Activated CD8-positive, alpha-beta T cell treated with anti-CD3 and anti-CD28 coated beads, Interleukin-2, amount 10 ng/mL, durations not matched to agents 7 days and 5 days (primary cell): ENCODE measurements around the gene GAB2. TPM values are rescaled to one million over a fixed set of nuclear protein-coding genes. Genes with fewer than 3 reads are reported as not detected.

Experiments
- ATAC-seq: fragments of 150-1000 bp; cut with Tn5 transposase; one replicate; pipeline ENCODE4 v1.10.0; 2021; ENCODE audit warnings: moderate library complexity
- CTCF ChIA-PET: fragments of 350-600 bp; sonication (Branson Sonifier 250); formaldehyde crosslinking; loops from one replicate; lab custom pipeline; 2021; ENCODE audit warnings: antibody characterized with exemption; lab: Charles Lee
- POLR2A ChIA-PET: fragments of 350-600 bp; sonication (Branson Sonifier 250); formaldehyde crosslinking; loops from one replicate; lab custom pipeline; 2021; ENCODE audit warnings: antibody characterized with exemption; lab: Charles Lee
- DNase-seq: peaks from one replicate; pipeline ENCODE4 v3.0.0-alpha.2; 2020
- H3K27ac Mint-ChIP-seq: one replicate; pipeline ENCODE4 v1.8.0; 2021; ENCODE audit warnings: mild to moderate bottlenecking, mixed read lengths
- H3K27me3 Mint-ChIP-seq: one replicate; pipeline ENCODE4 v1.8.0; 2021; ENCODE audit warnings: low read depth, mixed read lengths
- H3K36me3 Mint-ChIP-seq: one replicate; pipeline ENCODE4 v1.8.0; 2021; ENCODE audit warnings: low read depth, mixed read lengths
- H3K4me1 Mint-ChIP-seq: one replicate; pipeline ENCODE4 v1.8.0; 2021; ENCODE audit warnings: low read depth, mixed read lengths
- H3K4me3 Mint-ChIP-seq: one replicate; pipeline ENCODE4 v1.8.0; 2021; ENCODE audit warnings: mild to moderate bottlenecking, mixed read lengths
- H3K9me3 Mint-ChIP-seq: one replicate; pipeline ENCODE4 v1.8.0; 2022; ENCODE audit warnings: mixed read lengths; ENCODE audit not compliant: insufficient read depth
- total RNA-seq, 2 experiments: library from RNA; stranded (reverse); gene quantifications; one replicate each; pipeline ENCODE4 v1.2.3, GENCODE V29; 2021

The GAB2 gene
- total RNA-seq, 2 experiments from 2014 or later, result 7.6 to 9.8 TPM

DNA sequence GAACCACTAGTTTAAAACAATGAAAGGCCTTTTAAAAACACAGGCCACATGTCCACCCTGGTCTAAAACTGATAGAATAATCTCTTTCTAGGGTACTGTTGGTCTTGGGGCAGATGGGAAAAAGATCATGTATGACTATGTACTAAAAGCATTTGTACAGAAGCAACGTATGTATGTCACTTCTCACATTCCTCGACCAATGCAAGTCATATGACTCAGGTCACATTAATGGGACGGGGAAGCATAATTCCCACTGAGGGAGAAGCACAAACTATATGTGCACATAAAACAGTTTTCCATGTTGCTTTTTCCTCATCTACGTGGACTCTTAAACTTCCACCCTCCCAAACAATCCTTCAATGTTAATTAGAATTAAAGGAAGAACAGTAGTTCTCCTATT lies 32.2 kb upstream of the GAB2 start:
- POLR2A ChIA-PET, result no interaction called here
- H3K4me3 Mint-ChIP-seq, result no peak overlapping the region

DNA sequence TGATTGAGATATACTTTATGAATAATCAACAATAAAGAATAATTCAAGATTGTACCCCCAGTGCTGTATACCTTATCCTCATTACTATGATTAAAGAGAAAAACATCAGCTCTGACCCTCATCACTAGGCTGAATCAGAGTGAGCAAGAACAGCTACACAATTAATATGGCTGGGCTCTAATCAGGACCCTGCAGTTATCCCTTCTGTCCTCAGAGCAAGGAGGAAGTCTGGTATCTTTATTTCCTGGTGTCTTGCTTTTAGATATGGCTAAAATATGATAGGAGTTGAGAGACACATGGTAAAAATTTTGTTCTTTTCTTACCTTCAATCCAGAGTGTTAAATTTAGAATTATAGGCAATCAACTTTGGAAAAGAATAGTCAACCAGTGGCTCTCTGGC lies 28.6 kb upstream of the GAB2 start:
- ATAC-seq (no peak), DNase-seq (no peak)
- H3K36me3 Mint-ChIP-seq, result peaks cover 14% of the 10 kb centered on the region
- peaks cover 2% of the 10 kb centered on the region for H3K4me1 Mint-ChIP-seq
- H3K9me3 Mint-ChIP-seq, result no peaks in the 10 kb centered on the region
- H3K4me3 Mint-ChIP-seq, result no peak overlapping the region
- no peak overlapping the region for H3K27ac Mint-ChIP-seq
- ChIA-PET CTCF (interaction anchor here (1.4 kb wide), 1 partner anchor 29 kb away, joined by 3 read pairs; the partner anchor contains the start of gene GAB2), POLR2A (no interaction called here)
- H3K27me3 Mint-ChIP-seq, result no peaks in the 10 kb centered on the region

More for the DNA sequence above, 32.2 kb upstream of the GAB2 start:
- DNase-seq (no peak), ATAC-seq (no peak)
- CTCF ChIA-PET, result interaction anchor here (1.0 kb wide), 1 partner anchor 37 kb away, joined by 4 read pairs; no protein-coding TSS in a partner anchor
- peaks cover 24% of the 10 kb centered on the region for H3K4me1 Mint-ChIP-seq
- peaks cover 3% of the 10 kb centered on the region for H3K36me3 Mint-ChIP-seq
- no peak overlapping the region for H3K27ac Mint-ChIP-seq
- H3K27me3 Mint-ChIP-seq, result no peaks in the 10 kb centered on the region
- no peaks in the 10 kb centered on the region for H3K9me3 Mint-ChIP-seq

DNA sequence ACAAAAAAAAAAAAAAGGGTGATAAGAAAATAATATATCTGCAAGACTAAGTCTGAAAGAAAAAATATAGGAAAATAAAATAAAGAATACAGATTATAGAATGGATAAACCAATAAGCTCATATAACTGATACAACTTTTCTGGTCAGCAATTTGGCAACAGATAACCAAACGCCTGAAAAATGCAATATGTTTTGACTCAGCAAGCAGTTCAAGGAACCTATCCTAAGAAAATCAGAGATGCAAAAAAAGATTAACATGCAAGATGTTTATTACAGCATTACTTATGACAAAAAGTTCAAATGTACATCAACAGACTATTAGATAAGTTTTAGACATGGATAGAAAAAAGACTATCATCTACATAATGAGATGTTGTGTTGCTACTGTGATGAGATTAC lies 27.1 kb upstream of the GAB2 start:
- no peak overlapping the region for H3K27ac Mint-ChIP-seq
- ATAC-seq (no peak), DNase-seq (no peak)
- ChIA-PET POLR2A (no interaction called here), CTCF (interaction anchor here (0.9 to 1.4 kb wide), 3 partner anchors 8 to 120 kb away, joined by 3 read pairs; partner anchors contain the start of gene GAB2)
- peaks cover 19% of the 10 kb centered on the region for H3K36me3 Mint-ChIP-seq
- no peak overlapping the region for H3K4me3 Mint-ChIP-seq
- no peaks in the 10 kb centered on the region for H3K9me3 Mint-ChIP-seq
- H3K27me3 Mint-ChIP-seq, result no peaks in the 10 kb centered on the region
- H3K4me1 Mint-ChIP-seq, result no peaks in the 10 kb centered on the region

DNA sequence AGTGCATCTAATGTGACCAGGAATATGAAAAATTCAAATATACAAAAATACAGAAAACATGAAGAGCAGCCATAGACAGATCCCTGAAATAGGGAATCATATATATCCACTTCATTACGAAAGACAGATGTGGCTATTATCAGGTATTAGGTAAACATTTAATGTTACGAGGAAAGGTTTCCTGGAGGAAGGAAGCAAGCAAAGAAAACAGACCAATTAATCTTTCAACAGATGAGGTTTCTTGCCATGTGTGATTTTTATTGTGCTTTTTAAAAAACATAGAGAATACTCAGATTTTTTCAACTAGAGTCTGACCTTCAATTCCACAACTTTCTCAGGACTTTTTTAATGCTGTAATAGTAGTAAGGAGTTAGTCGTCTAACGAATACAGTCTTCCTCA lies 24.3 kb upstream of the GAB2 start:
- no peak for DNase-seq
- no peak for ATAC-seq
- Mint-ChIP-seq H3K4me3 (no peak overlapping the region), H3K27me3 (no peaks in the 10 kb centered on the region), H3K27ac (no peak overlapping the region), H3K9me3 (no peaks in the 10 kb centered on the region), H3K4me1 (no peaks in the 10 kb centered on the region), H3K36me3 (peaks cover 19% of the 10 kb centered on the region)
- ChIA-PET POLR2A (no interaction called here), CTCF (interaction anchor here (1.2 kb wide), 1 partner anchor 23 kb away, joined by 4 read pairs; no protein-coding TSS in a partner anchor)

DNA sequence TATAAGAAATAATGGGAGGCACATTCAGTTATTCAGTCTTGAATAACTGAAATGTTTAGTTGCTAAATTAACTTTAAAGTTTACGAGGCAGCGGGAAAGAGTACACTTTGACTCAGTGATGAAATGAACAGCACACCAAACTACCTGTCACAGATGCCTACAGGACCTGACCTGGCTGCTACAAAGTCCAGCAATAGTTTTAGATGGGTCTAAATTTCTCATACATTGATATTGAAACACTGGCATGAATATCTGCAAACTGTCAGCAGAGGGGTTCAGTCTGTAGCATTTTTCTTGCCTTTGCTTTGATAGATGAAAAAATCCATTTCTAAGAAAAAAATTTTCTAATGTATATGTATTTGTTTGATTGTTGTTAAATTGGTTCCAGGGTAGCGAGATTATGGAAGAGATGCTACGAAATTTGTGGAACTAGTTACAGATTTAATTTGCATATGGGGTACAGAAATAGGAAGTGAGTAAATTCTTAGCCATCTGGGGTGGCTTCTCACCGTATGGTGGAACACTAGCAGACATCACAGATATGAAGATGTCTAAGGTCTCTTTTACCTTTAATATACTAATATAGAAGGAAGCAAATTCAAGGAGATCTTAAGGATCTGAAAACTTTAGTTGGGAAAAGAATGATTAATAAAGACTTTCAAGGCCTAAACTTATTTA lies 20.8 kb upstream of the GAB2 start:
- no peaks in the 10 kb centered on the region for H3K27me3 Mint-ChIP-seq
- ATAC-seq (no peak), DNase-seq (no peak)
- H3K4me3 Mint-ChIP-seq, result no peak overlapping the region
- no peak overlapping the region for H3K27ac Mint-ChIP-seq
- CTCF ChIA-PET, result interaction anchor here (2.8 kb wide), 1 partner anchor 126 kb away, joined by 15 read pairs; no protein-coding TSS in a partner anchor
- POLR2A ChIA-PET, result no interaction called here
- H3K4me1 Mint-ChIP-seq, result no peaks in the 10 kb centered on the region
- H3K9me3 Mint-ChIP-seq, result no peaks in the 10 kb centered on the region
- H3K36me3 Mint-ChIP-seq, result peaks cover 19% of the 10 kb centered on the region

DNA sequence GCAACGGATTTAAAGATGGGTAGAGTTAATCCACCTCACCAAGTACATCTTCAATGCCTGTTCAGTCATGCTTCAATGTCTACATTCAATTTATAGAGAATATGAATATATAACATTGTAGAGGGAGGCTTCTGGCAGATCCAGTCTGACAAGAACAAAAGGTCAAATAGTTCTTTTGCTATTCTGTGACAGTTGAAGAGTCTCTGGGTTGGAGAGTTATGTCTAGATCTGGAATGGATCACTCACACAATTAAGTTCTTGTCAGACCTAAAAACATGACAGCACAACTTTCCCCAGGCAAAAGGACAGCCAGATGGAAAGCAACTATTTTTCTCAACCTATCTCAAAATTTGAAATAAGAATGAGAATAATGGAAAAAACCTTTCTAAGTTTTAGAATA lies 15.3 kb upstream of the GAB2 start:
- POLR2A ChIA-PET, result no interaction called here
- CTCF ChIA-PET, result interaction anchor here (0.8 to 6.6 kb wide), 3 partner anchors 15 to 204 kb away, joined by 3 to 100 read pairs (median 6); partner anchors contain the start of gene GAB2

DNA sequence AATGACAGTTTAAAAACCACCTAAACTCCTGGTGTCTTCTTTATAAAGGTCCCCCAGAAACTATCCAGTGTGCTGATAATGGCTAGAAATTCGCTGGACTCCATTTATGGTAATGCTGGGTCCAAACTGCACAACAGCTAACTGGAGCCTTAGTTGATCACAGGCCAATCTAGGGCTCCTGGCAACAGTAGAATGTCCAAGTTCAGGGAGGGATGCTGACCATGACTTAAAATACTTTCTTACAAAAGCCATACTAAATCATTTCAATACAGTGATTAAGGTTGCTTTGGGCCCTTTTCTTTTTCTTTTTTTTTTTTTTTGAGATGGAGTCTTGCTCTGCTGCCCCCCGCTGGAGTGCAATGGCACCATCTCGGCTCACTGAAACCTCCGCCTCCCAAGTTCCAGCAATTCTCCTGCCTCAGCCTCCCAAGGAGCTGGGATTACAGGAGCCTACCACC lies 14.5 kb upstream of the GAB2 start:
- ATAC-seq (no peak), DNase-seq (no peak)
- no peaks in the 10 kb centered on the region for H3K9me3 Mint-ChIP-seq
- H3K27ac Mint-ChIP-seq, result no peak overlapping the region
- ChIA-PET POLR2A (interaction anchor here (0.5 kb wide), 1 partner anchor 373 kb away, joined by 3 read pairs; no protein-coding TSS in a partner anchor), CTCF (interaction anchor here (0.6 to 6.6 kb wide), 8 partner anchors 14 to 204 kb away, joined by 3 to 100 read pairs (median 4); partner anchors contain the start of gene GAB2)
- peaks cover 2% of the 10 kb centered on the region for H3K36me3 Mint-ChIP-seq
- H3K27me3 Mint-ChIP-seq, result no peaks in the 10 kb centered on the region
- no peak overlapping the region for H3K4me3 Mint-ChIP-seq
- peaks cover 16% of the 10 kb centered on the region for H3K4me1 Mint-ChIP-seq

More for the DNA sequence above, 15.3 kb upstream of the GAB2 start:
- Mint-ChIP-seq H3K27ac (no peak overlapping the region), H3K4me3 (no peak overlapping the region), H3K9me3 (no peaks in the 10 kb centered on the region), H3K4me1 (peaks cover 13% of the 10 kb centered on the region), H3K36me3 (peaks cover 2% of the 10 kb centered on the region), H3K27me3 (no peaks in the 10 kb centered on the region)
- DNase-seq (no peak), ATAC-seq (no peak)

DNA sequence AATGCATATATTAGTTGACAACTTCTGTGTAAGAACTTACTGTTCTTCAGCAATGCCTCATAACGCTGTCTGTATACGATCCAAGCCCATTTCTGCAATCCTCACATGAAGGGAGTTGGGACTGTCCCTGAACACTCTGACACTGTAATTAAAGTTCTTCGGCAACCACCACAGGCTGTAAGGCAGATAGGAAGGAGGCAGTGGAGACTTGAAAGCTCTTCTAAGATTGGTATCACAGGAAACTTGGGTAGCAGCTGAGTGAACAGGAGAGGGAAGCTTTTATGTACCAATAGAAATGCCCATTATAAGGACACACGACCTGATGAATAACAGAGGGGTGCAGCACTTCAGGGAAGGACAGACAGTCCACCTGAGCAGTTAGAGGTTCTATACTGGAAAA lies 12.0 kb upstream of the GAB2 start:
- ATAC-seq, result peak; percentile 57

DNA sequence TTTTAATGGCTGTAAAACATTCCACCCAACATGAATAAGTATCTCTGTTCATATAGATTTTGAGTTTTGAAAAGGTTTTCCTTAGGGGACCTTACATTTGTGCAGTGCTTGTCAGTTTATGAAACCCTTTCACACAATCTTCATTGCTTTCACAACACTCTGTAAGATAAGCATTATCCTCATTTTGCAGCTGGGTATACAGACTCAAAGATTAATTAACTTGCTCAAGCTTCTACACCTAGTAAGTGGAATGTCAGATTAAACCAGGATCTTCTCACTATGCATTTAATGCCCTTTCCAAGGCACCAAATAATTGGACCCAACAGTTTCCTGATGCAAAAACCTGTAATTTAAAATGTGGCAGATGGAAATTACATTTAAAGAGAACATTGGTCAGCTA lies 11.6 kb upstream of the GAB2 start:
- H3K4me1 Mint-ChIP-seq, result peaks cover 34% of the 10 kb centered on the region
- no peaks in the 10 kb centered on the region for H3K9me3 Mint-ChIP-seq
- CTCF ChIA-PET, result interaction anchor here (0.9 to 6.6 kb wide), 4 partner anchors 11 to 145 kb away, joined by 3 to 100 read pairs (median 18); partner anchors contain the start of genes GAB2 and NARS2
- no peak for ATAC-seq
- no peak overlapping the region for H3K27ac Mint-ChIP-seq
- H3K27me3 Mint-ChIP-seq, result no peaks in the 10 kb centered on the region
- POLR2A ChIA-PET, result interaction anchor here (1.5 kb wide), 1 partner anchor 11 kb away, joined by 6 read pairs; the partner anchor contains the start of gene GAB2
- H3K4me3 Mint-ChIP-seq, result no peak overlapping the region
- H3K36me3 Mint-ChIP-seq, result peaks cover 4% of the 10 kb centered on the region
- no peak for DNase-seq

More for the DNA sequence above, 12.0 kb upstream of the GAB2 start:
- no peak overlapping the region for H3K4me3 Mint-ChIP-seq
- H3K27me3 Mint-ChIP-seq, result no peaks in the 10 kb centered on the region
- peaks cover 1% of the 10 kb centered on the region for H3K36me3 Mint-ChIP-seq
- H3K27ac Mint-ChIP-seq, result no peak overlapping the region
- peaks cover 30% of the 10 kb centered on the region for H3K4me1 Mint-ChIP-seq
- no peaks in the 10 kb centered on the region for H3K9me3 Mint-ChIP-seq
- DNase-seq, result no peak
- ChIA-PET POLR2A (interaction anchor here (1.5 kb wide), 1 partner anchor 12 kb away, joined by 6 read pairs; the partner anchor contains the start of gene GAB2), CTCF (interaction anchor here (0.7 to 6.6 kb wide), 5 partner anchors 11 to 145 kb away, joined by 3 to 100 read pairs (median 3); partner anchors contain the start of genes GAB2 and NARS2)

DNA sequence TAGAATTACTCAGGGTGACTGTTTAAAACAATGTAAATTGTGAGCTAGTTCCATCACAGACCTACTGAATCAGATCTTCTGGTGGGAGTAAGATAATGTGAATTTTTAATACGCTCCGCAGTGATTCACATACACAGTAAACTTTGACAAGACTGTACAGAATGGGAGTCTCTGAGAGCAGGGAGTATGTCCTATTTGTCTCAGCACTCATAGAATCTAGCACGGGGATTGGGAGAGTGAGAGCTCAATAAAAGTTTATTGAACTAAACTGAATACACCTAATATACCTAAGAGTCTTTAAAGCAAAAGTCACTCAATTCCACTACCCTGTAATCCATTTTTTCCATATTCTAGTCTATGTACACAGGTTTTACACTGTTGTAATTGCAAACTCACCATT lies 11.2 kb upstream of the GAB2 start:
- Mint-ChIP-seq H3K27ac (no peak overlapping the region), H3K4me3 (no peak overlapping the region), H3K9me3 (no peaks in the 10 kb centered on the region), H3K36me3 (peaks cover 4% of the 10 kb centered on the region), H3K27me3 (no peaks in the 10 kb centered on the region), H3K4me1 (peaks cover 38% of the 10 kb centered on the region)
- DNase-seq, result no peak
- CTCF ChIA-PET, result interaction anchor here (4.4 to 6.6 kb wide), 2 partner anchors 10 to 136 kb away, joined by 32 to 100 read pairs; partner anchors contain the start of gene GAB2
- POLR2A ChIA-PET, result interaction anchor here (1.5 kb wide), 1 partner anchor 11 kb away, joined by 6 read pairs; the partner anchor contains the start of gene GAB2
- no peak for ATAC-seq

DNA sequence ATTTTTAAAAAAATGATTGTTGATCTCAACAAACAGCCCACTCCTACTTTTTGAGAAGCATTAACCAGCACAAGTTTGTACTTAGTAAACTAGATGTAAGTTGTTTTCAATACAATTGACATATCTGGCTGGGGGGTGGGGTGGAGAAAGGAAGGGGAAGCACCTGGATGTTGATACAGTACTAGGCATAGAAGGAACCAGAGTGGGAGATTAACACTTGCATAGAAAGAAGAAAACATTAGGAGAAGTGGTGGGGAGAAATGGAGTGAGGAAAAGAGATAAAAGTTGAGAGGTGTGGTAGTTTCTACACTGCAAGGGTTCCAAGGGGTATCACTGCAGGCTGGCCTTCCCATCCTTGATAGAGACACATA lies 10.6 kb upstream of the GAB2 start:
- H3K4me1 Mint-ChIP-seq, result peaks cover 38% of the 10 kb centered on the region

More for the DNA sequence above, 10.6 kb upstream of the GAB2 start:
- H3K9me3 Mint-ChIP-seq, result no peaks in the 10 kb centered on the region
- ATAC-seq (no peak), DNase-seq (no peak)
- no peak overlapping the region for H3K4me3 Mint-ChIP-seq
- H3K27ac Mint-ChIP-seq, result no peak overlapping the region
- POLR2A ChIA-PET, result interaction anchor here (1.6 kb wide), 1 partner anchor 146 kb away, joined by 3 read pairs; no protein-coding TSS in a partner anchor
- CTCF ChIA-PET, result interaction anchor here (1.1 to 6.6 kb wide), 4 partner anchors 10 to 200 kb away, joined by 3 to 100 read pairs (median 18); partner anchors contain the start of gene GAB2
- H3K27me3 Mint-ChIP-seq, result no peaks in the 10 kb centered on the region
- H3K36me3 Mint-ChIP-seq, result peaks cover 4% of the 10 kb centered on the region
